ENCODE results near the gene RPP25L.
A peak's percentile ranks its signal among the peaks of the same experiment; 100 is the strongest.

The RPP25L gene

GRCh38 chr9:34612788-34613390, 992 bp upstream of the RPP25L start:
- TF ChIP-seq CTCF (IDR thresholded peaks at IDR 0.05; ENCODE audit: low read depth, low read length, poor library complexity, severe bottlenecking) (peak; percentile 91), EZH2phosphoT487 (IDR thresholded peaks at IDR 0.05; ENCODE audit: borderline replicate concordance, low read length) (no peak)
- peak overlapping the region; percentile 26; the same call in 1 of the 2 replicates for H3K27ac ChIP-seq (ENCODE audit: low read depth, low read length)
- peaks cover 26% of the 10 kb centered on the region for H3K36me3 ChIP-seq (ENCODE audit: control insufficient read depth, low read length)
- no peaks in the 10 kb centered on the region for H3K27me3 ChIP-seq (ENCODE audit: control insufficient read depth, low read length)
- H3K79me2 ChIP-seq (ENCODE audit: control insufficient read depth, low read length): peaks cover 18% of the 10 kb centered on the region
- H3K4me1 ChIP-seq (ENCODE audit: control insufficient read depth, low read length): peaks cover 21% of the 10 kb centered on the region
- H3K9me2 ChIP-seq (replicated peaks; ENCODE audit: control insufficient read depth, low read length): no peaks in the 10 kb centered on the region
- H3K4me2 ChIP-seq (ENCODE audit: low read length): peak overlapping the region; percentile 98
- H3F3A ChIP-seq (ENCODE audit: control insufficient read depth, insufficient read depth): no peaks in the 10 kb centered on the region
- peak overlapping the region; percentile 91 for H3K4me3 ChIP-seq (ENCODE audit: low read length)
- H4K20me1 ChIP-seq (ENCODE audit: control insufficient read depth, insufficient read depth, low read depth, low read length): no peaks in the 10 kb centered on the region
- H3K9me3 ChIP-seq (ENCODE audit: control insufficient read depth, insufficient read depth, low read length): no peaks in the 10 kb centered on the region

- Histone ChIP-seq H3K79me2 (ENCODE audit: control insufficient read depth, low read length) (peaks cover 18% of the 10 kb centered on the region), H3K27ac (ENCODE audit: low read depth, low read length) (peak overlapping the region; percentile 30), H3K4me1 (ENCODE audit: control insufficient read depth, low read length) (peaks cover 21% of the 10 kb centered on the region), H3K4me3 (ENCODE audit: low read length) (peak overlapping the region; percentile 91), H4K20me1 (ENCODE audit: control insufficient read depth, insufficient read depth, low read depth, low read length) (no peaks in the 10 kb centered on the region), H3K4me2 (ENCODE audit: low read length) (peak overlapping the region; percentile 98), H3K36me3 (ENCODE audit: control insufficient read depth, low read length) (peaks cover 18% of the 10 kb centered on the region), H3K27me3 (ENCODE audit: control insufficient read depth, low read length) (no peaks in the 10 kb centered on the region), H3K9me2 (replicated peaks; ENCODE audit: control insufficient read depth, low read length) (no peaks in the 10 kb centered on the region), H3F3A (ENCODE audit: control insufficient read depth, insufficient read depth) (no peaks in the 10 kb centered on the region), H3K9me3 (ENCODE audit: control insufficient read depth, insufficient read depth, low read length) (no peaks in the 10 kb centered on the region)
- no peak for TF ChIP-seq EZH2phosphoT487 (IDR thresholded peaks at IDR 0.05; ENCODE audit: borderline replicate concordance, low read length)
- TF ChIP-seq CTCF (IDR thresholded peaks at IDR 0.05; ENCODE audit: low read depth, low read length, poor library complexity, severe bottlenecking): no peak
These were observed 566 bp downstream of the RPP25L start for GRCh38 chr9:34611251-34611810.

- H3K9me3 ChIP-seq (ENCODE audit: control insufficient read depth, insufficient read depth, low read length): no peaks in the 10 kb centered on the region
- TF ChIP-seq EZH2phosphoT487 (IDR thresholded peaks at IDR 0.05; ENCODE audit: borderline replicate concordance, low read length) (no peak), CTCF (IDR thresholded peaks at IDR 0.05; ENCODE audit: low read depth, low read length, poor library complexity, severe bottlenecking) (no peak)
- peaks cover 18% of the 10 kb centered on the region for H3K79me2 ChIP-seq (ENCODE audit: control insufficient read depth, low read length)
- no peaks in the 10 kb centered on the region for H3K9me2 ChIP-seq (replicated peaks; ENCODE audit: control insufficient read depth, low read length)
- H3K27me3 ChIP-seq (ENCODE audit: control insufficient read depth, low read length): no peaks in the 10 kb centered on the region
- peaks cover 21% of the 10 kb centered on the region for H3K4me1 ChIP-seq (ENCODE audit: control insufficient read depth, low read length)
- peak overlapping the region; percentile 98 for H3K4me2 ChIP-seq (ENCODE audit: low read length)
- H3K4me3 ChIP-seq (ENCODE audit: low read length): peak overlapping the region; percentile 91
- H3K36me3 ChIP-seq (ENCODE audit: control insufficient read depth, low read length): peaks cover 16% of the 10 kb centered on the region
- no peak overlapping the region for H3K27ac ChIP-seq (ENCODE audit: low read depth, low read length)
- H4K20me1 ChIP-seq (ENCODE audit: control insufficient read depth, insufficient read depth, low read depth, low read length): no peaks in the 10 kb centered on the region
- H3F3A ChIP-seq (ENCODE audit: control insufficient read depth, insufficient read depth): no peaks in the 10 kb centered on the region
These were observed 1.3 kb downstream of the RPP25L start for GRCh38 chr9:34610434-34611206.
